HFFc6 (cell line): ENCODE results near the gene PWP2. TPM values are rescaled to one million over a fixed set of nuclear protein-coding genes. Genes with fewer than 3 reads are reported as not detected.

Experiments
- DNase-seq: peaks from one replicate; pipeline ENCODE4 v3.0.0-alpha.2; 2018
- H3K27ac Mint-ChIP-seq: 2 replicates; pipeline ENCODE4 v1.8.0; 2020; ENCODE audit warnings: mild to moderate bottlenecking, mixed read lengths
- H3K27me3 Mint-ChIP-seq: 2 replicates; pipeline ENCODE4 v1.8.0; 2021; ENCODE audit warnings: mild to moderate bottlenecking, moderate library complexity, mixed read lengths; ENCODE audit not compliant: insufficient read depth
- H3K36me3 Mint-ChIP-seq: 2 replicates; pipeline ENCODE4 v1.8.0; 2021; ENCODE audit warnings: low read depth, mixed read lengths
- H3K4me1 Mint-ChIP-seq: 2 replicates; pipeline ENCODE4 v1.8.0; 2020; ENCODE audit warnings: low read depth, mixed read lengths
- H3K4me3 Mint-ChIP-seq: 2 replicates; pipeline ENCODE4 v1.8.0; 2020; ENCODE audit warnings: mild to moderate bottlenecking, moderate library complexity, mixed read lengths
- H3K9me3 Mint-ChIP-seq: 2 replicates; pipeline ENCODE4 v1.8.0; 2020; ENCODE audit warnings: mild to moderate bottlenecking, mixed read lengths
- total RNA-seq, 6 experiments: library from RNA; stranded (reverse); fragmentation: NEBNext Ultra II Directional; extraction: Animal tissue kit (Norgen Biotek cat#: 25700); gene quantifications; 2 replicates in 1 of 6; 3 replicates in 5 of 6; pipeline ENCODE4 v1.2.3, GENCODE V29; 2021
- TF ChIP-seq, protein P1 (sequence below): fragments of 200-600 bp; sonication (generic); IDR thresholded peaks from 2 replicates; pipeline ENCODE4 v1.5.0; 2021; ENCODE audit warnings: antibody characterized with exemption, mild to moderate bottlenecking

Gene PWP2
- total RNA-seq, 6 experiments from 2014 or later = 13.7 to 20.0 (median 16.6) TPM

DNA sequence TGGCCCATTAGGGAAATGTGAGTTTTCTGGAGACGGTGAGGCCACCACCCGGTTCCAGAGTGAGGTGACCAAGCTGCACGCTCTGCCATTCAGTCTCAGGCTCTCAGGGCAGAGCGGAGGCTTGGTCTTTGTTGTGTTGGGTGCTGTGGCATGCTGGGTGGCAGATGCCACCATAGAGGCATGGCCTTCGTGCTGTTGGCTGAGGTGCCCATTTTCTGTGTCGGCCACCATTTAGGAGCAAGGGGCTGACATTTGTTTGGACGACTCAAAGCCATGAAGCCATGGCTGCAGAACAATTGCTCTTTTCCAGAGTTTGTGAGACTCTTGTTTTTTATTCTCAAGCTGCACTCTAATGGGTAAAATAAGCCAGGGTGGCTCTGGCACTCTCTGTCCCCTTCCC, 36.8 kb upstream of the PWP2 start:
- Mint-ChIP-seq H3K9me3 (no peaks in the 10 kb centered on the region), H3K4me3 (no peak overlapping the region), H3K4me1 (no peaks in the 10 kb centered on the region), H3K27ac (no peak overlapping the region), H3K36me3 (peaks cover 6% of the 10 kb centered on the region; the same call in 1 of the 2 replicates), H3K27me3 (peaks cover 2% of the 10 kb centered on the region)
- TF ChIP-seq, protein P1, sequence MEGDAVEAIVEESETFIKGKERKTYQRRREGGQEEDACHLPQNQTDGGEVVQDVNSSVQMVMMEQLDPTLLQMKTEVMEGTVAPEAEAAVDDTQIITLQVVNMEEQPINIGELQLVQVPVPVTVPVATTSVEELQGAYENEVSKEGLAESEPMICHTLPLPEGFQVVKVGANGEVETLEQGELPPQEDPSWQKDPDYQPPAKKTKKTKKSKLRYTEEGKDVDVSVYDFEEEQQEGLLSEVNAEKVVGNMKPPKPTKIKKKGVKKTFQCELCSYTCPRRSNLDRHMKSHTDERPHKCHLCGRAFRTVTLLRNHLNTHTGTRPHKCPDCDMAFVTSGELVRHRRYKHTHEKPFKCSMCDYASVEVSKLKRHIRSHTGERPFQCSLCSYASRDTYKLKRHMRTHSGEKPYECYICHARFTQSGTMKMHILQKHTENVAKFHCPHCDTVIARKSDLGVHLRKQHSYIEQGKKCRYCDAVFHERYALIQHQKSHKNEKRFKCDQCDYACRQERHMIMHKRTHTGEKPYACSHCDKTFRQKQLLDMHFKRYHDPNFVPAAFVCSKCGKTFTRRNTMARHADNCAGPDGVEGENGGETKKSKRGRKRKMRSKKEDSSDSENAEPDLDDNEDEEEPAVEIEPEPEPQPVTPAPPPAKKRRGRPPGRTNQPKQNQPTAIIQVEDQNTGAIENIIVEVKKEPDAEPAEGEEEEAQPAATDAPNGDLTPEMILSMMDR = no peak
- DNase-seq = no peak

DNA sequence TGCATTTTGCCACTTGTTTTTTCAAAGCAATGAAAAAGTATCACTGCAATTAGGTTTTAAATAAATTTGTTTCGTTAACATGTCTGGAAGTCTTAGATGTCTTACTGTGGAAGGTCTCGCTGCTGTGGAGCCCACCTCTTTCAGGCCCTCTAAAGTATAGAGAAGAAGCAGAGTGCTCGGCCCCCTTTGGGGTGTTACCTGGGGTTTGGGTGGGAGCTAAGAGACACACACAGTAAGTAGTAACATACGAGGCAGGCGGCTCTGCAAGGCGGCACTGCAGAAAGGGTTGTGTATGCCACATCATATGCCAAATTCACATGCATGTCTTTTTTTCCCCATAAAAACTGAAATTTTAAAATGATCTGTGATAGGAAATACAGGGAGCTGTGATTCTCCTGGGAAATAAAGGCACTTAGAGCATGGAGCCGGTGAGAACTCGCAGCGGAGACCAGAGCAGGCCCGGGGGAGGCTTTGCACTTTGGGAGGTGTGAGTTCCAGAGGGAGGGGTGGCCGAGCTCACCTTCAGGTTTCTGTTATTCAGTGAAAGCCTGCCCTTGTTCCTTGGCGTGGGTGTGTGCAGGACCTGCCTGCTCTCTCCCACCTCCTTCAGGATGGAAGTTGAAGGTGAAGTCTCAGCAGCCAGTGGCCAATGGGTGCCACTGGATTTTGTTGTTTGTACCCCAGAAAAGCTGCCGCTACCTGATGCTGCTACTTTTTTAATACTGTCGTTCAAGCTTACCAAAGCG, 35.7 kb upstream of the PWP2 start:
- TF ChIP-seq, protein P1 = no peak
- Mint-ChIP-seq H3K36me3 (peaks cover 10% of the 10 kb centered on the region; the same call in 1 of the 2 replicates), H3K4me3 (no peak overlapping the region), H3K4me1 (no peaks in the 10 kb centered on the region), H3K9me3 (no peaks in the 10 kb centered on the region), H3K27ac (no peak overlapping the region), H3K27me3 (peaks cover 2% of the 10 kb centered on the region)
- no peak for DNase-seq

DNA sequence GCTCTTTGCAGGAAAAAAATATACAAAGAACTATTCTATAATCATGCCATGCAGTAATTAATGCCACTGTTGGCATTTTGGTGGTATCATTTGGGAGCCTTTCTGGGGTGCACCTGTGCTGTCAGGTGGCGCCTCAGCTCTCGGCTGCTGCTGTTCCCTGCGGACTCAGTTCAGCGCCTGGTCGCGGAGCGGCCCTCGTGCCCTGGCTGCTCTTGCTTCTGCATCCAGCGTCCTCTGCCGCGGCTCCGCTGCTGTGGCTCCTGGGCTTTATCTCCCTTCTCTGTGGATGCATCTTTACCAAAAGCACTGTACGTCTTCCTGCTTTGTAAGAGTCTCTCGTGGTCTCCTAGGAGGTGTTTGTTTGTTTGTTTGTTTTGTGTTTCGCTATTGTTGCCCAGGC, 35.1 kb upstream of the PWP2 start:
- no peak for DNase-seq
- no peaks in the 10 kb centered on the region for H3K9me3 Mint-ChIP-seq
- H3K4me3 Mint-ChIP-seq = no peak overlapping the region
- no peak overlapping the region for H3K27ac Mint-ChIP-seq
- peaks cover 14% of the 10 kb centered on the region; the same call in 1 of the 2 replicates for H3K36me3 Mint-ChIP-seq
- H3K27me3 Mint-ChIP-seq = peaks cover 2% of the 10 kb centered on the region
- H3K4me1 Mint-ChIP-seq = no peaks in the 10 kb centered on the region
- TF ChIP-seq, protein P1 = no peak

DNA sequence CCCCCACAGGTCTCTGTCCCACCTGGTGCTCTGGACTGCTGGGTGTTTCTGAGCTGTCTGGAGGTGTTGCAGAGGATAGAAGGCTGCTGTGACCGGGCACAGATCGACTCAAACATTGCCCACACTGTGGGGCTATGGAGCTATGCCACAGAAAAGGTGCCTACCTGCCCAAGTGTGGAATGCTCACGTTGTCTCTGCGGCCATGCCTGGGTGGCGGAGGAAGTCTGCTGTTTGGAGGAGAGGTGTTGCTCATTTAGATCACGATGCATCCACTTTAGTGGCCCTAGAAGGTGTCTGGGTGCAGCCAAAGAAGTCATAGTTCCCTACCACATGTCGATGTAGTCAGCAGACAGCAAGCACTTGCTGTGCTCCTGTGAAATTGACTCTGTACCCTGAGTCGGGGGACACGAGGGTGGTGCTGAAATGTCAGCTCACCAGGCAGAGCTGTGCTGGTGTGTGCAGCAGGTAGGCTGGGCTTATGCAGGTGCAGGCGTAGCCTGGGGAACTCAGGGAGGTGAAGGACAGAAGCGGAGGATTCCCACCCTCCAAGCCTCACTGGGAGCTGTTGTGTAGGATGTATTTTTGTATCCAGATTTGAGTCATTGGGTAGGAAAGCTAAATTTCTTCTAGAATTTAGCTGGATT, 32.8 kb upstream of the PWP2 start:
- no peak overlapping the region for H3K27ac Mint-ChIP-seq
- peaks cover 8% of the 10 kb centered on the region; the same call in 1 of the 2 replicates for H3K36me3 Mint-ChIP-seq
- H3K4me3 Mint-ChIP-seq = no peak overlapping the region
- no peak for DNase-seq
- H3K4me1 Mint-ChIP-seq = no peaks in the 10 kb centered on the region
- TF ChIP-seq, protein P1 = no peak
- peaks cover 2% of the 10 kb centered on the region for H3K27me3 Mint-ChIP-seq
- no peaks in the 10 kb centered on the region for H3K9me3 Mint-ChIP-seq

GRCh38 chr21:44076316-44076715, 30.9 kb upstream of the PWP2 start:
- H3K36me3 Mint-ChIP-seq = peaks cover 20% of the 10 kb centered on the region
- H3K27me3 Mint-ChIP-seq = peaks cover 2% of the 10 kb centered on the region
- TF ChIP-seq, protein P1 = no peak

More at GRCh38 chr21:44076316-44076715, 30.9 kb upstream of the PWP2 start:
- no peaks in the 10 kb centered on the region for H3K9me3 Mint-ChIP-seq
- no peaks in the 10 kb centered on the region for H3K4me1 Mint-ChIP-seq
- DNase-seq = no peak
- H3K27ac Mint-ChIP-seq = no peak overlapping the region
- no peak overlapping the region for H3K4me3 Mint-ChIP-seq
